Inflammatory macrophage treated with lipopolysaccharide for 4 hours (primary cell): Measurements from ENCODE around the gene CASP4.
"Not testable (repeated sequence)": the region's sequence is repeated elsewhere in the genome, so short reads cannot be mapped to it uniquely, and the experiment has no call there.

Experiments
- DNase-seq: peaks from one replicate; pipeline ENCODE4 v3.0.0-alpha.2; 2020

CASP4 gene

DNA sequence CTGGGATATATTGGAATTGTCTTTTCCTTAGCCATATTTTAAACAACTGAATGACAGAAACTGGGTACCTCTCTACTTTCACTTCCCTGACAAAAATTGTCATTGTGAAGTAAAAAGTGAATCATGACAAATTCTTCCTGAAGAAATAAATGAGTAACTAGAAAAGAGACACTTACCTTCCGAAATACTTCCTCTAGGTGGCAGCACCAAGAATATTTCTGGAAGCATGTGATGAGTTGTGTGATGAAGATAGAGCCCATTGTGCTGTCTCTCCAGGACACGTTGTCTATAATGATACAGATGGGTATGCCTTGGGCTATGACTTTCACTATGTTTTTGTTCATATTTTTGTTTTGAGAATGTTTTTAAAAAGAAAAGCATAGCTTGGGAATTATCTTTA lies 21.5 kb downstream of the CASP4 start:
- peak; percentile 78 for DNase-seq

DNA sequence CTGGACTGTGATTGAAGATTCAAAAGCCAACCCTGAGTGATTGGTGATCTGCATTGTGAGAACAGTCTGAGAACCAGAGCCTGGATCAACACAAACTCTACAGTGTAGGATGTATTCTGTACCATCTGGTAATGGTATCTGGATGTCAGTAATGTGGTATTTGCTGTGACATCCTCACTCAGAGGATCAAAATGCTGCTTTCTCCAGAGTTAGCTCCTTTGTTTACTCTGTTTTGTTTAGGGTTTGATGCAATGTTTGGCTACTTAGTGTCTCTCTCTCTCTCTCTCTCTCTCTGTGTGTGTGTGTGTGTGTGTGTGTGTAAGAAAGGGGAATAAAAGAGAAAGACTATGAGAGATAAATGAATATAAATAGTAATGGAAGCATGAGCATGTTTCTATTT lies 24.3 kb downstream of the CASP4 start:
- no peak for DNase-seq

- no peak for DNase-seq
Measured at GRCh38 chr11:104943561-104943960, 24.8 kb downstream of the CASP4 start.

DNA sequence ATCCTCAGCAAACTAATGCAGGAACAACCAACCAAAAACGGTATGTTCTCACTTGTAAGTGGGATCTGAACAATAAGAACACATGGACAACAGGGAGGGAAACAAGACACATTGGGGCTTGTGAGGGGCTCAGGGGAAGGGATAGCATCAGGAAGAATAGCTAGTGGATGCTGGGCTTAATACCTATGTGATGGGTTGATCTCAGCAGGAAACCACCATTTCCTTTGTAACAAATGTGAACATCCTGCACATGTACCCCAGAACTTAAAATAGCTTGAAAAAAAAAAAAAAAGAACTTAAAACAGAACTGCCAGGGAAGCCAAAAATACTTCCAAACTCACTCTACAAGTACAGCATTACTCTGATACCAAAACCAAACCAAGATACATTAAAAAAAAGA lies 33.8 kb downstream of the CASP4 start:
- no peak for DNase-seq

- not testable (repeated sequence) for DNase-seq
Measured at GRCh38 chr11:104934073-104934472, 34.3 kb downstream of the CASP4 start.

- DNase-seq, result no peak
Measured at GRCh38 chr11:104928811-104929210, 39.6 kb downstream of the CASP4 start.

GRCh38 chr11:104926771-104927611 lies 41.4 kb downstream of the CASP4 start:
- DNase-seq, result no peak

- DNase-seq, result no peak
Measured at GRCh38 chr11:104925850-104926249, 42.5 kb downstream of the CASP4 start.

DNA sequence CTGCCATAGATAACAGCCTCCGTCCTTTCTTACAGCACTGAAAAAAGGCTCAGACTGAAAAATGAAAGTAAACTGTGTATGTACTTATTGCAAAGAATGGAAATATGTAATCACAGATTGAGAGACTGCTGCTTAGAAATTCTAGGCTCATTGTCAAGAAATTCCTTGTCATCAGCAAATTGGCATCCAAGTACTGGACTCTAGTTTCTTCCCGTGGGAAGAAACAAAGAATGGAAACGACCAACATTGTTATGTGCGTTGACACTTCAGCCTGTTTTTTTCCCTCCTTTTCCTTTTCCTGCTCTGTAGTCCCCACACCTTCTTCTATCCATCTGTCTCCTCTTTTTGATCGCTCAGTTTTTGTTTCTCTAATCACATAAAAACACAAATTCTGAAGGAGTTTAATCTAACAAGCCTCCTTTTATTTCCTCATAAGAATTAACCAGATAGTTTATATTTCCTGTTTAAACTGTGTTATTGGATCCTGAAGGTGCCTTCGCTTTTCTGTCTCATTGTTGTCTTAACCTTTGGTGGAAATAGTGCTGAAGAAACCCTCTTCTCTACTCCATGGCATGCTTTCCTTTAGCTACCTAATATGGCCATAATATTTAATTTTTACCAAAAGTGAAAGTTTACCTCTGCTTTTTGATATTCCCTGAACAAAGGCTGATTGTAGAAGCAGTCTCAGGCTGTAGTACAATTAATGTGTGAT lies 50.1 kb downstream of the CASP4 start:
- peak; percentile 35 for DNase-seq

- no peak for DNase-seq
Measured at GRCh38 chr11:104917271-104918112, 50.9 kb downstream of the CASP4 start.

DNA sequence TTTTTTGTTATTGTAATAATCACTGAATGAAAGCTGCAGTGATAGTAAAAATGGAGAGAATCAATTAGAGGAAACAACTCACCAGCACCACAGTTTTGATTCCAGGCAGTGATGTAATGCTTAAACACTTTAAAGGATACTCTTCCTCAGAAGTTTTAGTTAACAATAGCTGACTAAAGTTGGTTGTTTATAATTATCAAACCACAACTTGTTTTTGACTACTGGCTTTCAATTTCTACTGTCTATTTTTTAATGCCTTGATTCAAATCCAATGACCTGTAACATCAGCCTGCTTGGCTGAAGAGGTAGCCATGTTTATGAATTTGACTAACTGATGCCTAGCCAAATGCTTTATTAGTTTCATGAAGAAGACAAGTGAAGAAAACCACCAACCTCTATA lies 51.9 kb downstream of the CASP4 start:
- no peak for DNase-seq

GRCh38 chr11:104912102-104912501 lies 56.3 kb downstream of the CASP4 start:
- DNase-seq, result no peak

DNA sequence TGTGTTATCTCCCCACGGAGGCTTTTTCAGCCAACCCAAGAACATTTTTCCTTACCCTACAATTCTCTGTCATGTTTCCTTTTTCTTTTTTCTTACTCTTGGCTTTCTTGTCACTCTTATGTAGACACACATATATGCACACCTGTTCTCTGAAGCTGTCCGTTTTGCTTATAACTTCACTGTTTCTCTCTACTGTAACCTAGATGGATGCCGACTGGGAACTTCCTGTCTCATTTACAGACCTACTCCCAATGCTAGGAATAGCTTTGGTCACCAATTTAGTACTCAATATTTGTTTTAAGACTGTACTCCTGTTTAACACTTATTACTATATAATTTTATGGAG lies 60.2 kb downstream of the CASP4 start:
- no peak for DNase-seq

DNA sequence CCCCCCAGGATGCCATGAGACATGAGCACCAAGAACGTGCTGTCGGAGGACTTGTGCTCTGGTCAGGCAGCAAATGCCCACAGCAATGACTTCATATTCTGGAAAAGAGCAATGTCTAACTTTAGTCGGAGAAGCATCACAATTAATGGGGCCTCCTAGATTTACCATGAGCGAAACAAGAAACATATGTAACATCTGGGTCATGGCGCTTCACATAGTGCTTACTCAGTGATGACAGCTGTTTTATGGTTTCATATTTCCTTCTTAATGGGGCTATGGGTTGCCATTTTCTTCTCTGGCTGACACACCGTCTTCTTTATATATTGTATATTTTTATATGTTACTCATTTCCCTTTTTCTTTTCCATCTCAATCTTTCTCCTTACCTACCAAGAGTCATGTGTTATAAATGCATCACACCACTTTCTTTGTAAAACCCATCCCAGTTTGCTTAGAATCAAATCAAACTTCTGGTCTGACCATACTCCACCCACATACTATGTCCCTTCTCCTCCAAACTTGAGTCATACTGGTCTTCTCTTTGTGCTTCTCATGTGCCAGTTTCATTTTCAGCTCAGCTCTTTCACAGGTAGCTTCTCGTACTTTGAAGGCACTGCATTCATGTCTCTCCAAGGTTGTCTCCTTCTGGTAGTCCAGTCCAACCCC lies 60.7 kb downstream of the CASP4 start:
- DNase-seq, result no peak

DNA sequence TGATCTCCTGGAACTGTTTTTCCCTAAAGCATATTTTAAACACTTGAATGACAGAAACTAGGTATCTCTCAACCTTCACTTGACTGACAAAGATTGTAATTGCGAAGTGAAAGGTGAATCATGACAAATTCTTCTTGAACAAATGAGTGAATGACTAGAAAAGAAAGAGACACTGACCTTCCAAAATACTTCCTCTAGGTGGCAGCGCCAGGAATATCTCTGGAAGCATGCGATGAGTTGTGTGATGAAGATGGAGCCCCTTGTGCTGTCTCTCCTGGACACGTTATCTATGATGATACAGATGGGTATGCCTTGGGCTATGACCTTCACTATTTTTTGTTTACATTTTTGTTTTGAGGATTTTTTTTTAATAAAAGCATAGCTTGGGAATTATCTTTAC lies 63.1 kb downstream of the CASP4 start:
- no peak for DNase-seq

- DNase-seq, result no peak
Measured at GRCh38 chr11:104899226-104899625, 69.1 kb downstream of the CASP4 start.

GRCh38 chr11:104898685-104899013 lies 69.7 kb downstream of the CASP4 start:
- no peak for DNase-seq

- DNase-seq, result no peak
Measured at GRCh38 chr11:104897891-104898684, 70.3 kb downstream of the CASP4 start, which contains the start of gene CASP12. TSS of gene CASP12 (minus strand) at chr11:104898460.

GRCh38 chr11:104895634-104896033 lies 72.7 kb downstream of the CASP4 start:
- DNase-seq, result no peak

DNA sequence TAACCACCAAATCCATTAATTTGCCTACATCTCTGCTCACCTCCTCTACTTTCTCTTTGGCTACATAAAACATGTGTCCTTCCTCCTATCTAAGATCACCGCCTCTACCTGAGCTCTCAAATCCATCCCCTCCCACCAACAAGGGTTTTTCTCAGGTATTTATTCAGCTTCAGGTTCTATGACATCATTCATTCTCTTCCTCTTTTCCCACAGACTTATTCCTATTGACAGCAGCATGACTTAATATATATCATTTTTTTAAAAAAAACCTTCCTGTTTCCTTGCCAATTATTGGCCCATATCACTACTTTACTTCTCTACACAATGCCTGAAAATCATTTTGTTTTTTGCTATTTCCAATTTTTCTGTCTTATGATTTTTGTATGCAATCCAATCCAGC lies 74.5 kb downstream of the CASP4 start:
- no peak for DNase-seq
